HepG2 (cell line): Measurements from ENCODE around the gene MIDN. TPM values are rescaled to one million over a fixed set of nuclear protein-coding genes. Genes with fewer than 3 reads are reported as not detected.

ENCODE experiments used
- AGO2 ChIP-seq: fragments of 200-400 bp; formaldehyde crosslinking; optimal IDR thresholded peaks from 2 replicates; pipeline ENCODE3; 2017; ENCODE audit warnings: mild to moderate bottlenecking, low read depth, low read length, moderate library complexity
- CHD2 ChIP-seq: IDR thresholded peaks from 2 replicates; pipeline ENCODE4 v1.6.1; 2011; ENCODE audit warnings: low read depth, low read length, improper control_type of control experiment
- CREM ChIP-seq, 2 experiments: sonication (generic) in 1 of 2; formaldehyde crosslinking in 1 of 2; IDR thresholded peaks; 2 replicates each; pipeline versions ENCODE4 v1.4.0 to v1.6.1; 2016 to 2020; ENCODE audit warnings: antibody characterized with exemption in 1 of 2, mild to moderate bottlenecking in 1 of 2, missing genetic modification reagents in 1 of 2
- HBP1 ChIP-seq: IDR thresholded peaks from 2 replicates; pipeline ENCODE4 v1.6.1; 2016; ENCODE audit warnings: low read depth, control low read depth
- MNT ChIP-seq: fragments of 450-650 bp; IDR thresholded peaks from 2 replicates; pipeline ENCODE4 v1.6.1; 2016
- MYC ChIP-seq: sonication (generic); formaldehyde crosslinking; IDR thresholded peaks from 2 replicates; pipeline ENCODE4 v1.9.0; 2021; ENCODE audit warnings: missing genetic modification reagents, borderline replicate concordance
- MZF1 ChIP-seq: sonication (generic); formaldehyde crosslinking; IDR thresholded peaks from 2 replicates; pipeline ENCODE4 v1.8.1; 2023; ENCODE audit warnings: mild to moderate bottlenecking, missing genetic modification reagents, borderline replicate concordance
- NR2F1 ChIP-seq, 2 experiments: fragments of 450-650 bp in 1 of 2; formaldehyde crosslinking in 1 of 2; IDR thresholded peaks; 2 replicates each; pipeline versions ENCODE4 v1.5.0 to v1.6.1; 2016 to 2020; ENCODE audit warnings: mild to moderate bottlenecking in 1 of 2, missing compliant biosample characterization in 1 of 2, missing genetic modification reagents in 1 of 2, moderate library complexity in 1 of 2
- PCBP1 ChIP-seq: fragments of 200-400 bp; formaldehyde crosslinking; IDR thresholded peaks from 2 replicates; pipeline ENCODE4 v1.6.1; 2017; ENCODE audit warnings: mild to moderate bottlenecking, low read depth, low read length, borderline replicate concordance
- RBFOX2 ChIP-seq: fragments of 200-400 bp; formaldehyde crosslinking; IDR thresholded peaks from 2 replicates; pipeline ENCODE4 v1.6.1; 2017; ENCODE audit warnings: low read depth, mild to moderate bottlenecking, low read length
- REST ChIP-seq, 2 experiments: IDR thresholded peaks; 2 replicates each; pipeline ENCODE4 v1.6.1; 2011 to 2012; ENCODE audit warnings: low read length in 2 of 2, borderline replicate concordance in 1 of 2, low read depth in 1 of 2, mild to moderate bottlenecking in 1 of 2, moderate library complexity in 1 of 2
- ZBTB38 ChIP-seq: sonication (generic); formaldehyde crosslinking; IDR thresholded peaks from 2 replicates; pipeline ENCODE4 v1.5.1; 2020; ENCODE audit warnings: mild to moderate bottlenecking, missing genetic modification reagents
- ZC3H13 ChIP-seq: sonication (generic); formaldehyde crosslinking; IDR thresholded peaks from 2 replicates; pipeline ENCODE4 v1.8.1; 2023; ENCODE audit warnings: mild to moderate bottlenecking, missing genetic modification reagents, moderate library complexity
- ZNF136 ChIP-seq: sonication (generic); formaldehyde crosslinking; IDR thresholded peaks from 2 replicates; pipeline ENCODE4 v1.8.1; 2022; ENCODE audit warnings: low read depth, mild to moderate bottlenecking, moderate library complexity, missing genetic modification reagents
- ZNF430 ChIP-seq: sonication (generic); formaldehyde crosslinking; IDR thresholded peaks from 2 replicates; pipeline ENCODE4 v1.9.0; 2021; ENCODE audit warnings: mild to moderate bottlenecking, missing genetic modification reagents
- ZNF562 ChIP-seq: sonication (generic); formaldehyde crosslinking; IDR thresholded peaks from 2 replicates; pipeline ENCODE4 v1.8.0; 2022; ENCODE audit warnings: missing genetic modification reagents, borderline replicate concordance
- ZNF687 ChIP-seq: sonication (generic); formaldehyde crosslinking; IDR thresholded peaks from 2 replicates; pipeline ENCODE4 v1.5.1; 2020; ENCODE audit warnings: mild to moderate bottlenecking, missing genetic modification reagents, moderate library complexity
- polyA plus RNA-seq, 8 experiments: library from polyadenylated mRNA; depleted of rRNA in 3 of 8; stranded (reverse) in 7 of 8; unstranded in 1 of 8; fragments of >200 nt; fragmentation: Illumina TruSeq in 4 of 8; extraction: Trizol in 4 of 8; gene quantifications; 2 replicates each; pipeline versions ENCODE4 v1.2.1 to v1.2.3, GENCODE V29; 2011 to 2016; ENCODE audit warnings: low read depth in 4 of 8, missing spikeins in 1 of 8, mixed read lengths in 1 of 8; ENCODE audit not compliant: insufficient read depth in 1 of 8
- total RNA-seq, 5 experiments: library from RNA; depleted of rRNA; stranded (reverse); fragments of >200 nt; fragmentation: Illumina TruSeq; extraction: Trizol; gene quantifications; 2 replicates each; pipeline ENCODE4 v1.2.3, GENCODE V29; 2016; ENCODE audit warnings: low read depth in 1 of 5

MIDN gene
- total and polyA plus RNA-seq, 2 of the 13 experiments (the other 11 are each of a cell fraction or from before 2014, with no cell fraction given): 8.4 to 18.0 TPM

GRCh38 chr19:1288833-1289685 lies 40.7 kb downstream of the MIDN start (continued):
- peak; percentile 81 for TF ChIP-seq ZC3H13 (CRISPR knock-in tag)
- TF ChIP-seq REST (IDR thresholded peaks at IDR 0.05; ENCODE audit: borderline replicate concordance in 1 of 2, low read depth in 1 of 2, low read length in 2 of 2): no peak
- no peak for TF ChIP-seq ZNF430 (CRISPR knock-in tag)
- TF ChIP-seq ZNF136 (CRISPR knock-in tag): no peak
- peak; percentile 70; the same call in 1 of the 2 replicates for TF ChIP-seq RBFOX2
- TF ChIP-seq CHD2: no peak
- no peak for TF ChIP-seq MZF1
- no peak for TF ChIP-seq PCBP1
- no peak for TF ChIP-seq NR2F1 (CRISPR knock-in tag; IDR thresholded peaks at IDR 0.05)
- TF ChIP-seq HBP1: no peak
- peak; percentile 23 for TF ChIP-seq AGO2
- TF ChIP-seq ZNF687 (CRISPR knock-in tag): peak; percentile 5; the same call in 1 of the 2 replicates
- TF ChIP-seq ZNF562 (CRISPR knock-in tag): no peak
- TF ChIP-seq ZBTB38 (CRISPR knock-in tag): 0 out of 2 replicates have a peak, but pooled peaks have one; percentile 5
- TF ChIP-seq MNT: peak; percentile 66
- TF ChIP-seq CREM (IDR thresholded peaks at IDR 0.05): no peak
- no peak for TF ChIP-seq CREM (CRISPR knock-in tag; IDR thresholded peaks at IDR 0.05)
- TF ChIP-seq MYC: no peak
